Measurements from ENCODE around the gene PAPPA2.

Gene PAPPA2

GRCh38 chr1:176765608-176766007, 302.6 kb downstream of the PAPPA2 start:
- Histone ChIP-seq H3K36me3 (ENCODE audit: control insufficient read depth, insufficient read depth, low read length) (no peaks in the 10 kb centered on the region), H3K27ac (ENCODE audit: low read depth, low read length, severe bottlenecking) (no peak overlapping the region), H3K4me1 (ENCODE audit: control insufficient read depth, insufficient read depth, low read length, poor library complexity, severe bottlenecking) (no peaks in the 10 kb centered on the region), H3K4me3 (ENCODE audit: extremely low read depth, insufficient read depth, low read length, poor library complexity, severe bottlenecking) (no peak overlapping the region), H3K9me3 (ENCODE audit: control insufficient read depth, low read length) (no peaks in the 10 kb centered on the region)
- 86 to 100% methylated on average over 1 to 2 of the region's 2 CpGs for WGBS, 2 experiments (ENCODE audit: insufficient coverage in 2 of 2)

- H3K4me3 ChIP-seq (ENCODE audit: extremely low read depth, insufficient read depth, low read length, poor library complexity, severe bottlenecking), result no peak overlapping the region
- WGBS, 2 experiments (ENCODE audit: insufficient coverage in 2 of 2), result 63 to 80% methylated on average over 1 of the region's 1 CpG
These were observed 303.8 kb downstream of the PAPPA2 start for GRCh38 chr1:176766779-176767178.

GRCh38 chr1:176767714-176768136, 304.8 kb downstream of the PAPPA2 start:
- no peak overlapping the region for H3K4me3 ChIP-seq (ENCODE audit: extremely low read depth, insufficient read depth, low read length, poor library complexity, severe bottlenecking)
- H3K36me3 ChIP-seq (ENCODE audit: control insufficient read depth, insufficient read depth, low read length), result no peaks in the 10 kb centered on the region
- WGBS, 2 experiments (ENCODE audit: insufficient coverage in 2 of 2), result 88 to 93% methylated on average over 6 to 7 of the region's 7 CpGs
- H3K27ac ChIP-seq (ENCODE audit: low read depth, low read length, severe bottlenecking), result no peak overlapping the region
- no peaks in the 10 kb centered on the region for H3K4me1 ChIP-seq (ENCODE audit: control insufficient read depth, insufficient read depth, low read length, poor library complexity, severe bottlenecking)
- no peaks in the 10 kb centered on the region for H3K9me3 ChIP-seq (ENCODE audit: control insufficient read depth, low read length)

More at GRCh38 chr1:176766779-176767178, 303.8 kb downstream of the PAPPA2 start:
- Histone ChIP-seq H3K36me3 (ENCODE audit: control insufficient read depth, insufficient read depth, low read length) (no peaks in the 10 kb centered on the region), H3K27ac (ENCODE audit: low read depth, low read length, severe bottlenecking) (no peak overlapping the region), H3K4me1 (ENCODE audit: control insufficient read depth, insufficient read depth, low read length, poor library complexity, severe bottlenecking) (no peaks in the 10 kb centered on the region), H3K9me3 (ENCODE audit: control insufficient read depth, low read length) (no peaks in the 10 kb centered on the region)

GRCh38 chr1:176768532-176768931, 305.6 kb downstream of the PAPPA2 start:
- 76% methylated on average over 2 of the region's 4 CpGs; no CpG with 5 or more reads in 1 of the 2 experiments for WGBS, 2 experiments (ENCODE audit: insufficient coverage in 2 of 2)
- H3K36me3 ChIP-seq (ENCODE audit: control insufficient read depth, insufficient read depth, low read length), result no peaks in the 10 kb centered on the region
- H3K27ac ChIP-seq (ENCODE audit: low read depth, low read length, severe bottlenecking), result no peak overlapping the region

GRCh38 chr1:176770066-176770465, 307.1 kb downstream of the PAPPA2 start:
- H3K36me3 ChIP-seq (ENCODE audit: control insufficient read depth, insufficient read depth, low read length), result no peaks in the 10 kb centered on the region
- H3K4me3 ChIP-seq (ENCODE audit: extremely low read depth, insufficient read depth, low read length, poor library complexity, severe bottlenecking), result no peak overlapping the region
- no peaks in the 10 kb centered on the region for H3K9me3 ChIP-seq (ENCODE audit: control insufficient read depth, low read length)
- WGBS, 2 experiments (ENCODE audit: insufficient coverage in 2 of 2), result 100% methylated on average over 1 of the region's 2 CpGs; no CpG with 5 or more reads in 1 of the 2 experiments
- H3K4me1 ChIP-seq (ENCODE audit: control insufficient read depth, insufficient read depth, low read length, poor library complexity, severe bottlenecking), result no peaks in the 10 kb centered on the region
- H3K27ac ChIP-seq (ENCODE audit: low read depth, low read length, severe bottlenecking), result no peak overlapping the region

More at GRCh38 chr1:176768532-176768931, 305.6 kb downstream of the PAPPA2 start:
- Histone ChIP-seq H3K9me3 (ENCODE audit: control insufficient read depth, low read length) (no peaks in the 10 kb centered on the region), H3K4me3 (ENCODE audit: extremely low read depth, insufficient read depth, low read length, poor library complexity, severe bottlenecking) (no peak overlapping the region), H3K4me1 (ENCODE audit: control insufficient read depth, insufficient read depth, low read length, poor library complexity, severe bottlenecking) (no peaks in the 10 kb centered on the region)

- Histone ChIP-seq H3K27ac (ENCODE audit: low read depth, low read length, severe bottlenecking) (no peak overlapping the region), H3K4me1 (ENCODE audit: control insufficient read depth, insufficient read depth, low read length, poor library complexity, severe bottlenecking) (no peaks in the 10 kb centered on the region), H3K36me3 (ENCODE audit: control insufficient read depth, insufficient read depth, low read length) (no peaks in the 10 kb centered on the region), H3K4me3 (ENCODE audit: extremely low read depth, insufficient read depth, low read length, poor library complexity, severe bottlenecking) (no peak overlapping the region), H3K9me3 (ENCODE audit: control insufficient read depth, low read length) (no peaks in the 10 kb centered on the region)
- 49 to 90% methylated on average over 2 of the region's 4 CpGs for WGBS, 2 experiments (ENCODE audit: insufficient coverage in 2 of 2)
These were observed 310.1 kb downstream of the PAPPA2 start for GRCh38 chr1:176773038-176773437.

GRCh38 chr1:176774224-176774623, 311.2 kb downstream of the PAPPA2 start:
- Histone ChIP-seq H3K36me3 (ENCODE audit: control insufficient read depth, insufficient read depth, low read length) (no peaks in the 10 kb centered on the region), H3K4me3 (ENCODE audit: extremely low read depth, insufficient read depth, low read length, poor library complexity, severe bottlenecking) (no peak overlapping the region), H3K27ac (ENCODE audit: low read depth, low read length, severe bottlenecking) (no peak overlapping the region), H3K9me3 (ENCODE audit: control insufficient read depth, low read length) (no peaks in the 10 kb centered on the region), H3K4me1 (ENCODE audit: control insufficient read depth, insufficient read depth, low read length, poor library complexity, severe bottlenecking) (no peaks in the 10 kb centered on the region)
- 60 to 65% methylated on average over 4 of the region's 4 CpGs for WGBS, 2 experiments (ENCODE audit: insufficient coverage in 2 of 2)

GRCh38 chr1:176775378-176775777, 312.4 kb downstream of the PAPPA2 start:
- H3K4me1 ChIP-seq (ENCODE audit: control insufficient read depth, insufficient read depth, low read length, poor library complexity, severe bottlenecking), result no peaks in the 10 kb centered on the region
- no peaks in the 10 kb centered on the region for H3K36me3 ChIP-seq (ENCODE audit: control insufficient read depth, insufficient read depth, low read length)
- no peak overlapping the region for H3K4me3 ChIP-seq (ENCODE audit: extremely low read depth, insufficient read depth, low read length, poor library complexity, severe bottlenecking)
- 84 to 100% methylated on average over 2 to 3 of the region's 3 CpGs for WGBS, 2 experiments (ENCODE audit: insufficient coverage in 2 of 2)
- no peak overlapping the region for H3K27ac ChIP-seq (ENCODE audit: low read depth, low read length, severe bottlenecking)
- no peaks in the 10 kb centered on the region for H3K9me3 ChIP-seq (ENCODE audit: control insufficient read depth, low read length)

GRCh38 chr1:176775996-176776395, 313.0 kb downstream of the PAPPA2 start:
- WGBS, 2 experiments (ENCODE audit: insufficient coverage in 2 of 2), result no CpG with 5 or more reads among the region's 3 CpGs
- Histone ChIP-seq H3K4me1 (ENCODE audit: control insufficient read depth, insufficient read depth, low read length, poor library complexity, severe bottlenecking) (no peaks in the 10 kb centered on the region), H3K27ac (ENCODE audit: low read depth, low read length, severe bottlenecking) (no peak overlapping the region), H3K4me3 (ENCODE audit: extremely low read depth, insufficient read depth, low read length, poor library complexity, severe bottlenecking) (no peak overlapping the region), H3K36me3 (ENCODE audit: control insufficient read depth, insufficient read depth, low read length) (no peaks in the 10 kb centered on the region), H3K9me3 (ENCODE audit: control insufficient read depth, low read length) (no peaks in the 10 kb centered on the region)

- Histone ChIP-seq H3K9me3 (ENCODE audit: control insufficient read depth, low read length) (no peaks in the 10 kb centered on the region), H3K36me3 (ENCODE audit: control insufficient read depth, insufficient read depth, low read length) (no peaks in the 10 kb centered on the region), H3K27ac (ENCODE audit: low read depth, low read length, severe bottlenecking) (no peak overlapping the region), H3K4me1 (ENCODE audit: control insufficient read depth, insufficient read depth, low read length, poor library complexity, severe bottlenecking) (no peaks in the 10 kb centered on the region), H3K4me3 (ENCODE audit: extremely low read depth, insufficient read depth, low read length, poor library complexity, severe bottlenecking) (no peak overlapping the region)
- 100% methylated on average over 1 of the region's 1 CpG; no CpG with 5 or more reads in 1 of the 2 experiments for WGBS, 2 experiments (ENCODE audit: insufficient coverage in 2 of 2)
These were observed 315.1 kb downstream of the PAPPA2 start for GRCh38 chr1:176778056-176778455.

GRCh38 chr1:176779992-176780328, 317.0 kb downstream of the PAPPA2 start:
- Histone ChIP-seq H3K4me3 (ENCODE audit: extremely low read depth, insufficient read depth, low read length, poor library complexity, severe bottlenecking) (no peak overlapping the region), H3K4me1 (ENCODE audit: control insufficient read depth, insufficient read depth, low read length, poor library complexity, severe bottlenecking) (no peaks in the 10 kb centered on the region), H3K9me3 (ENCODE audit: control insufficient read depth, low read length) (no peaks in the 10 kb centered on the region), H3K36me3 (ENCODE audit: control insufficient read depth, insufficient read depth, low read length) (no peaks in the 10 kb centered on the region), H3K27ac (ENCODE audit: low read depth, low read length, severe bottlenecking) (no peak overlapping the region)
- WGBS, 2 experiments (ENCODE audit: insufficient coverage in 2 of 2), result 80 to 100% methylated on average over 1 of the region's 1 CpG

Data from mesodermal cell (in vitro differentiated cells).